Activated naive CD8-positive, alpha-beta T cell (primary cell): ENCODE data around the gene MRPL24.
A peak's percentile ranks its signal among the peaks of the same experiment; 100 is the strongest.

Experiments used
- H3K27ac Mint-ChIP-seq: one replicate; pipeline ENCODE4 v1.8.0; 2021; ENCODE audit warnings: mixed read lengths
- H3K27me3 Mint-ChIP-seq: one replicate; pipeline ENCODE4 v1.8.0; 2021; ENCODE audit warnings: mixed read lengths
- H3K36me3 Mint-ChIP-seq: one replicate; pipeline ENCODE4 v1.8.0; 2021; ENCODE audit warnings: mixed read lengths
- H3K4me1 Mint-ChIP-seq: one replicate; pipeline ENCODE4 v1.8.0; 2021; ENCODE audit warnings: low read depth, mixed read lengths
- H3K4me3 Mint-ChIP-seq: one replicate; pipeline ENCODE4 v1.8.0; 2021; ENCODE audit warnings: mild to moderate bottlenecking, mixed read lengths
- H3K9me3 Mint-ChIP-seq: one replicate; pipeline ENCODE4 v1.8.0; 2021; ENCODE audit warnings: low read depth, mixed read lengths

The MRPL24 gene

DNA sequence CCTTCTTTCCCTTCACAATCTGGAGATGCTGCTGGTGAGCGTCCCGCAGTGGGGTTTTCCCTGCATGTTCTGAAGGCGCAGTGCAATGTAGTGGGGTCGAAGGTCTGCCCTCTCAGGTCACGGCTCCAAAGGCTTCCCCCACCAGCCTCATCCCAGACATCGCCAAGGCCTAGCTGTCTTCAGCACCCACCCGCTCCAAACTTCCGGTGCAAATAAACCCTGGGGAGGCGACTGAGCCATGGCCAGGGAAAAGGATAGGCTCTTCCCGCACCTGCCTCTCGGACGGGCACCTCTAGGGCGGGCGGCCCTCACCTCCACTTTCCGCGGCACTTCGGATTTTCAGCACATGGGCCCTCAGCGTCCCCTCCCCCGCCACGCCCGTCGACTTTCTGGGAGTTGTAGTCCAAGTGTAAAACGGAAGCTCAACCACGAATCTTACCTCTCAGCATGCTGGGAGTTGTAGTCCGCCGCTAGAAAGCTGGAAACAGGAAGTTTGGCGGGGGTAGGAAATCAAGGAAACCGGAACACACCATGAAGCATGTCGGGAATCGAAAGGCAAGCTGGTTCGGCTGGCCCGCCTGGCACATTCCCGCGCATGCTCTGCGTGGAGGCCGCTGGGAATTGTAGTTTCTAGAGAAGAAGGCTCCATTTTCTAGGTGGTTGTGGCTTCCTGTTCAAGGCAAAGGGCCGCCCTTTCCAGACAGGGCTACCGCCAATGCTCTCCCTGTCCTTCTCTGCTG, at the start of gene MRPL24:
Gene MRPL24 (minus strand): TSS at position 348 of the 740 bp plus-strand sequence. CDS start 2,384 bp downstream, outside the sequence.
- no peaks in the 10 kb centered on the region for H3K27me3 Mint-ChIP-seq
- peaks cover 12% of the 10 kb centered on the region for H3K36me3 Mint-ChIP-seq
- peaks cover 33% of the 10 kb centered on the region for H3K4me1 Mint-ChIP-seq
- peak within 1 kb of the TSS; percentile 98 for H3K27ac Mint-ChIP-seq
- H3K4me3 Mint-ChIP-seq = peak within 1 kb of the TSS; percentile 95
- no peaks in the 10 kb centered on the region for H3K9me3 Mint-ChIP-seq

GRCh38 chr1:156789621-156790318, 48.9 kb upstream of the MRPL24 start:
- Mint-ChIP-seq H3K27ac (peak overlapping the region; percentile 24), H3K27me3 (no peaks in the 10 kb centered on the region), H3K36me3 (peaks cover 4% of the 10 kb centered on the region), H3K4me3 (no peak overlapping the region), H3K4me1 (peaks cover 5% of the 10 kb centered on the region), H3K9me3 (no peaks in the 10 kb centered on the region)

GRCh38 chr1:156788136-156788535, 47.2 kb upstream of the MRPL24 start:
- Mint-ChIP-seq H3K27ac (no peak overlapping the region), H3K4me1 (peaks cover 5% of the 10 kb centered on the region), H3K36me3 (peaks cover 4% of the 10 kb centered on the region), H3K4me3 (no peak overlapping the region), H3K9me3 (no peaks in the 10 kb centered on the region), H3K27me3 (no peaks in the 10 kb centered on the region)

- no peak overlapping the region for H3K27ac Mint-ChIP-seq
- peaks cover 8% of the 10 kb centered on the region for H3K36me3 Mint-ChIP-seq
- H3K27me3 Mint-ChIP-seq = no peaks in the 10 kb centered on the region
- H3K9me3 Mint-ChIP-seq = no peaks in the 10 kb centered on the region
- H3K4me1 Mint-ChIP-seq = peaks cover 14% of the 10 kb centered on the region
- H3K4me3 Mint-ChIP-seq = no peak overlapping the region
Observed at GRCh38 chr1:156786640-156787039, 45.8 kb upstream of the MRPL24 start.

DNA sequence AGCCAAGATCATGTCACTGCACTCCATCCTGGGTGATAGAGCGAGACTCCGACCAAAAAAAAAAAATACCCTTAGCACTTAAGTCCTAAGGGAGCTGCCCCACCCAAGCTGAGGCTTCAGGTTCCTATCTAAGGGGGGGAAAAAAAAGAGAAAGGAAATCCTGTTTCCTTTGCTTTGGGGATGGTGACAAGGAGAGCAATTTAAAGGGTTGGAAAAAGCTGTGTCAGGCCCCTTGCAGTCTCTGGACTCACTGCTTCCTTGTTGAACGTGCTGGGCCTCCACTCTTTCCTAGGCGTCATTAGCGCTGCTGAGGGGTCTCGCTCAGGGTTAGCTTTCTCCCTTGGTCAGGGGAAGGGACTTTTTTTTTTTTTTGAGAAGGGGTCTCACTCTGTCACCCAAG, 44.6 kb upstream of the MRPL24 start:
- Mint-ChIP-seq H3K27ac (no peak overlapping the region), H3K36me3 (peaks cover 13% of the 10 kb centered on the region), H3K4me1 (peaks cover 22% of the 10 kb centered on the region), H3K4me3 (no peak overlapping the region), H3K27me3 (no peaks in the 10 kb centered on the region), H3K9me3 (no peaks in the 10 kb centered on the region)

- Mint-ChIP-seq H3K27ac (no peak overlapping the region), H3K27me3 (no peaks in the 10 kb centered on the region), H3K4me3 (no peak overlapping the region), H3K36me3 (peaks cover 10% of the 10 kb centered on the region), H3K9me3 (no peaks in the 10 kb centered on the region), H3K4me1 (peaks cover 38% of the 10 kb centered on the region)
Observed at GRCh38 chr1:156781585-156782186, 40.8 kb upstream of the MRPL24 start.

DNA sequence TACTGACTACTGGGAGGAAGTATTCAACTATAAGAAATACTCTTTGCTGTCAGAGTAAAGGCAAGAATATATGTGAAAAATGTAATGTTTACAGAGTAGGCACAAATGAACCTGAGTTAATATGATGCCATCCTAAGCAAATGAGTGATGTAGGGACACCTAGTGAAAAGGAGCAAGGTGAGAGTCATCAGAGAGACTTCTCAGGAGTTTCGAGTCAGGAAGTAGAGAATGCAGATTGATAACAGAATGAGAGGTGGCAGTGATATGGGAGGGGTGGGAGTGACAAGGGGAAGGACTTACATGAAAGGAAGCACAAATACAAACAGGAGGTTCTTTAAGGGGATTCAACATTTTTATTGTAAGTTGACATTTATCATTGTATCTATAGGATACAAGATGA, 36.7 kb upstream of the MRPL24 start:
- no peaks in the 10 kb centered on the region for H3K27me3 Mint-ChIP-seq
- no peak overlapping the region for H3K4me3 Mint-ChIP-seq
- peaks cover 8% of the 10 kb centered on the region for H3K36me3 Mint-ChIP-seq
- H3K4me1 Mint-ChIP-seq = peaks cover 53% of the 10 kb centered on the region
- no peaks in the 10 kb centered on the region for H3K9me3 Mint-ChIP-seq
- no peak overlapping the region for H3K27ac Mint-ChIP-seq

- Mint-ChIP-seq H3K9me3 (no peaks in the 10 kb centered on the region), H3K27me3 (no peaks in the 10 kb centered on the region), H3K4me1 (peaks cover 55% of the 10 kb centered on the region), H3K27ac (no peak overlapping the region), H3K4me3 (no peak overlapping the region), H3K36me3 (peaks cover 7% of the 10 kb centered on the region)
Observed at GRCh38 chr1:156776942-156777341, 36.1 kb upstream of the MRPL24 start.

- H3K36me3 Mint-ChIP-seq = peaks cover 5% of the 10 kb centered on the region
- no peak overlapping the region for H3K27ac Mint-ChIP-seq
- H3K4me3 Mint-ChIP-seq = peak overlapping the region; percentile 1
- no peaks in the 10 kb centered on the region for H3K9me3 Mint-ChIP-seq
- no peaks in the 10 kb centered on the region for H3K27me3 Mint-ChIP-seq
- peaks cover 52% of the 10 kb centered on the region for H3K4me1 Mint-ChIP-seq
Observed at GRCh38 chr1:156775799-156776198, 34.9 kb upstream of the MRPL24 start.

DNA sequence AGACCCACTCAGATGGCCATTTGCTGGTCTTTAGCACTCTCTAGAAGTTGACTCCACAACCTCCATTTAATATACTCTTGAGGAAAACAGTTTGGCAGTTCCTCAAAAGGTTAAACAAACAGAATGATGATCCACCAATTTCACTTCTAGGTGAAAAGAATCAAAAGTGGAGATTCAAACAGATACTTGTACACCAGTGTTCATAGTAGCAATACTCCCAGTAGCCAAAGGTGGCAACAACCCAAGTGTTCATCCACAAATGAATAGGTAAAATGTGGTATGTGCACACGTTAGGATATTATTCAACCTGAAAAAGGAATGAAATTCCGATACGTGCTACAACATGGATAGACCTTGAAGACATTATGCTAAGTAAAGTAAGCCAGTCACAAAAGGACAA, 32.7 kb upstream of the MRPL24 start:
- Mint-ChIP-seq H3K4me3 (no peak overlapping the region), H3K4me1 (peaks cover 67% of the 10 kb centered on the region), H3K36me3 (peaks cover 14% of the 10 kb centered on the region), H3K27me3 (no peaks in the 10 kb centered on the region), H3K27ac (no peak overlapping the region), H3K9me3 (no peaks in the 10 kb centered on the region)

DNA sequence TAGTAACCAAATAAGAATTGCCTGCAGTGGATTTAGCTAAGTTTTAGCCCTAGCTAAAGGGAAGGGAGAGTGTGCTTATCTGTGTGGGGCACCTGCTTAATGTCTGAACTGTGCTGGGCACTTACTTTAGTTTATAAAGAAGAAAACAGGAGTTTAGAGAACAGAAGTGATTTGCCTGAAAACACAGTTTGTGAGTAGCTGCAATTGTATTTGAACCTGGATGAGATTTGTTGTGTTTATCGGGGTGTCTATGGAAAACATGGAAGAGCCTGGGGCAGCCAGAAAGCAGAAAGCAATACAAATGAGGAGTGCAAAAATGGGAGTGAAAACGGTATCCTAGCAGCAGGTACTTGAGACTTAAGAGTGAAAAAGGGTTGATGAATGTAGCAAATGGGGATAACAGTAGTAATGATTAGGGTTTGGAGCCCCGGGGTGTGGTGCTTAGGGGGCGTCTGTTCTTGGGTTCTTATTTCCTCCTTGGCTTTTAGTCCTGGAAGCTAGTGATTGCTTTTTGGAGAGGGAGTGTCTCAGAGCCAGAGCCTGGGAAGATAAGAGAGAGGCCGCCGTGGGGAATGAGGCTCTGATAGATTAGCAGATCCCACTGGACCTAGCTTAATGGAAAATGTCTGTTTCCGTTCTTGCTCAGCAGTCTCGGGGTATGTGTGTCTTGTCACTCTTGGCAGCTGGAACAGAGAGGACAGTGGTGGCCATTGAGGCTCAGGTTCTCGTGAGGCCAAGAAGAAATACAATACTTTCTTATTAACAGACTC, 32.0 kb upstream of the MRPL24 start:
- Mint-ChIP-seq H3K27ac (no peak overlapping the region), H3K36me3 (peaks cover 15% of the 10 kb centered on the region), H3K9me3 (no peaks in the 10 kb centered on the region), H3K27me3 (no peaks in the 10 kb centered on the region), H3K4me3 (no peak overlapping the region), H3K4me1 (peaks cover 66% of the 10 kb centered on the region)

- no peak overlapping the region for H3K4me3 Mint-ChIP-seq
- H3K36me3 Mint-ChIP-seq = peaks cover 15% of the 10 kb centered on the region
- H3K27me3 Mint-ChIP-seq = no peaks in the 10 kb centered on the region
- no peak overlapping the region for H3K27ac Mint-ChIP-seq
- H3K4me1 Mint-ChIP-seq = peaks cover 60% of the 10 kb centered on the region
- H3K9me3 Mint-ChIP-seq = no peaks in the 10 kb centered on the region
Observed at GRCh38 chr1:156772222-156772621, 31.3 kb upstream of the MRPL24 start.

DNA sequence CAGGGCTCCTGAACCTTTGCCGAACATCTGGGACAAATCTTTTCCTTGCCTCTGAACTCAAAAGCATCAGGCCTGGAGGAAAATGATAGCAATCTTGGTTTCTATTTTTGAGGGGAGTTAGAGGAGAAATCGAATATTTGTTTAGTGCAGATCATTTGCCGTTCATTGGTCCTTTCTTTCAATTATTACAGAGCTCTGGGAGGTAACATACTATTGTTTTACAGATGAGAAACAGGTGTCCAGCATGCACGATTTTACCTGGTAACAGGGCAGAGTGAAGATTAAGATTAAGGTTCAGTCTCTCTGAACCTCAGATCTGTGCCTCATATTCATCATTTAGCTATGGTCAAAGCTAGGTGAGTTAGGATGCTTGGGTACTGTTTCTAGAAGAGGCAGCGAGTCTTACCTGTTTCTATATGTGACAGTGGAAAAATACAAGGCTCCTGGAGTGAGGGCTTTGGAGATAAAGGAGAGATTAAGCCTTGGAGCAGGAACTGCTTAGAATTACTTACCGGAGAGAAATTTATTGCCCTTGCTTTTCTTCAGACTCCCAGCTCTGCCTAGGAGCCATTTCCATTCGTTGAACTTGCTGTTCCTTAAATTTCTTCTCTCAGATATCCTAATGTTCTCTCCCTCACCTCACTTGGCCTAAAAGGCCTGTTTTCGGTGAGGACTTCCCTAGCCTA, 27.9 kb upstream of the MRPL24 start:
- no peak overlapping the region for H3K4me3 Mint-ChIP-seq
- H3K27me3 Mint-ChIP-seq = no peaks in the 10 kb centered on the region
- H3K27ac Mint-ChIP-seq = no peak overlapping the region

DNA sequence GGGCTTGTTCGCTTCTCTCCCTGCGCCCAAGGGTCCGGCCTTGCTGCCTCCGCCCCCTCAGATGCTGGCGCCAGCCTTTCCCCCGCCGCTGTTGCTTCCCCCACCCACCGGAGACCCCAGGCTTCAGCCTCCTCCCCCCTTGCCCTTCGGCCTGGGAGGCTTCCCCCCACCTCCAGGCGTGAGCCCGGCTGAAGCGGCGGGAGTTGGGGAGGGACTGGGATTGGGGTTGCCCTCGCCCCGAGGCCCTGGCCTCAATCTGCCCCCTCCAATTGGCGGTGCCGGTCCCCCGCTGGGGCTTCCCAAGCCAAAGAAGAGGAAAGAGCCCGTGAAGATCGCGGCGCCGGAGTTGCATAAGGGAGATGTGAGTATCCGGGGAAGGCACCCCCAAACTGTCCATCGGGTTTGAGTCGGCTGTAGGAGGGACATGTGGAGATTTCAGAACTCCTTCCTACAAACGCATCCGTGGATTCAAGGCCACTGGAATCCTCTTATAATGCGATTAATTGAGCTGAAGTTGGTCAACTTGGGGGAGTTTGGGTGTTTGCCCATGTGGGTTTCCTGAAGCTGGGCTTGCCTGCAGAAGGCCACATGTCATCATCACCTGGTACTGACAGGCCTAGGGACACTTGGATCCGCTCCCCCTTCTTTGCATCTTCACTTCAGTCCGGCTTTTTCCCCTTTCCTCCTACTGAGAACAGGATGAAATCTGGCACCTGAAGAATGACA, 27.2 kb upstream of the MRPL24 start:
- Mint-ChIP-seq H3K4me1 (peaks cover 45% of the 10 kb centered on the region), H3K9me3 (no peaks in the 10 kb centered on the region), H3K36me3 (peaks cover 15% of the 10 kb centered on the region), H3K27ac (no peak overlapping the region), H3K4me3 (no peak overlapping the region), H3K27me3 (no peaks in the 10 kb centered on the region)

More for the DNA sequence above, 27.9 kb upstream of the MRPL24 start:
- Mint-ChIP-seq H3K4me1 (peaks cover 51% of the 10 kb centered on the region), H3K9me3 (no peaks in the 10 kb centered on the region), H3K36me3 (peaks cover 15% of the 10 kb centered on the region)
